SK-N-DZ (cell line): ENCODE measurements around the gene KRT6C. TPM values are rescaled to one million over a fixed set of nuclear protein-coding genes. Genes with fewer than 3 reads are reported as not detected.
"Not testable (repeated sequence)": the region's sequence is repeated elsewhere in the genome, so short reads cannot be mapped to it uniquely, and the experiment has no call there.

ENCODE experiments used
- DNase-seq: peaks from one replicate; pipeline ENCODE4 v3.0.0-alpha.2; 2015; ENCODE audit warnings: low spot score
- polyA plus RNA-seq, 2 experiments: library from polyadenylated mRNA; depleted of rRNA; stranded (reverse); fragments of >200 nt; gene quantifications; 2 replicates each; pipeline ENCODE4 v1.2.3, GENCODE V29; 2014

KRT6C gene
- polyA plus RNA-seq (2014; cell fraction: cytosol; rRNA removed), result not detected in 2 replicates
- not detected in 2 replicates for polyA plus RNA-seq (2014; cell fraction: nucleus; rRNA removed)

GRCh38 chr12:52473768-52474167 is at the start of gene KRT6C:
Gene KRT6C, minus strand, starts transcription at chr12:52473805. Its CDS starts 68 bp downstream, at chr12:52473737.
- no peak for DNase-seq

DNA sequence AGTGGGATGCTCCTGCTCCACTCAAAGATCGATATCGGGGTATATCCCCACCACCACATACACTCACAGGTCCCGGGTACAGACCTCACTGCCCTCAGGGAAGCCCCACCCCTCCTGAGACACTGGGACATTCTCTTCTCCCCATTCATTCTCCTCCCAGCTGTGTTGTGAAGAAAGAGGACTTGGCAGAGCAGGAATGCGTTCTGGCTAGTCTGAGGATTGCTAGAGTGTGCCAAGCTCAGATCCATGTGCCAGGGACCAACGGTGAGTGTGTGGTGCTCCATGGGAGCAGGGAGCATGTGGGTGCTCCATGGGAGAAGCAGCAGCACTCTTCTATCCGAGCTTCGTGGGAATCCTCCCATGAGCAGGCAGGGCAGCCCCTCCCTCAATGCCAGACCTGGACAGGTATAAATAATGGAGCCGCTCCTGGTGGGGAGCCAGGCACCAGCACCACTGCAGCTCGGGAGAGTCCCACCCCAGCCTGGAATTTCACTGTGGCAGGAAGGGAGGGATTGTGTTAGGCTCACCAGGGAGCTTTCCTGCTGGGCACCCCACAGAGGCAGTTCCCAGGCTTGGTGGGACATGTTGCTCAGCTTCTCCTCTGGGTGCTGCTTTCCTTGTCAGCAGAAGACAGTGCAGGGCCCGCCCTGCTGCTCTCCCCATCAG is 48.9 kb upstream of the KRT6C start:
- no peak for DNase-seq

GRCh38 chr12:52521568-52522266 is 48.1 kb upstream of the KRT6C start:
- DNase-seq, result no peak

DNA sequence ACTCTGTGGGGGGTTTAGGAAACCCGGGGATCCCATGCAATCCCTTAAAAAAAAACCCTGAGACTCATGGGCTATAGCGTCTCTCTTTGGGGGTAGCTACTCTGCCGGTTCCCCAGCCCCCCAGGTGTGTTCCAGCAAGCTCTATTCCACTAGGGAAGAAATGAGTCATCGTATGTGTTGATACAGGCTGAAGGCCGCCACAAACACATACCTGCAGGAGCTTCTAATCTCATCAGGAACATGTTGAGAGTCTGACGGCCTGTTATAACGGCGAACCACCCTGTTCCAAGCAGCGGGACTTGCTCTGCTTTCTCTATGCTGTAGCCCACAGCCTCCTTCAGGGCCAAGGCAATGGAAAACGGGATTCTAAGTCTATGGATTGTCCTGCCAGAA is 47.6 kb upstream of the KRT6C start:
- DNase-seq, result no peak

DNA sequence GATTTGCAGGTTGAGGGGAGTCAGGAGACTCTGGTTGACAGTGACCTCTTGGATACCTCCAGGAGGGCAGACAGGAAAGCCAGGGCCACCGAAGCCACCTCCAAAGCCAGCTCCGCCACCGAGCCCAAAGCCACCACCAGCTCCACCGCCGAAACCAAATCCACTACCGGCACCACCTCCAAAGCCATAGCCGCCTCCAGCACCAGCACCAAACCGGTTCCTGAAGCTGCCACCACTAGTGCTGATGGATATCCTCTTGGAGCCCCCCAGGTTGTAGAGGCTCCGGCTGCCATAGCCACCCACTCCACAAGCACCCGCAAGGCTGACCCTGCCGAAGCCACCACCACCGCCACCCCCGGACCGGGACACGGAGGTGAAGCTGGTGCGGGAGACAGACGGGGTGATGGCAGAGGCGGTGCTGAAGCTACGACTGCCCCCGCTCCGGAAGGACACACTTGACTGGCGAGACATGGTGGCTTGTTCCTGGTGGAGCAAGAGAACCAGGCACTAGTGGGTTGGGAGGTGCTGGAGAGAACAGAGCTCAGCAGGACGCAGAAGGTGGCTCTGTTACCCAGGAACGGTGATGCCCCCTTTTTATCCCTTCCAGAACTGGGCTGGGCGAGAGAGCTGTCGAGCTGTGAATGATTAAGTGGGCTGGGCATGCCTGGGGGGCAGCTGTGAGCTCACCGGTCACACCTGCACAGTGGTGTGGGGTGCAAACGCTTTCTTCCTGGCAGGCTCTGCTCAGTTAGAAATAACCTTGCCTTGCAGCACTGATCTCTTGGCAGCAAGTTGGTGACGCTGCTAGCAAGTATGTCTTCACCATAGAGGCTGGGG is 46.4 kb upstream of the KRT6C start, which contains the start of gene KRT5:
TSS of gene KRT5 (minus strand) at position 569 of the 837 bp plus-strand sequence. CDS start at position 471, 98 bp downstream.
- DNase-seq, result no peak

DNA sequence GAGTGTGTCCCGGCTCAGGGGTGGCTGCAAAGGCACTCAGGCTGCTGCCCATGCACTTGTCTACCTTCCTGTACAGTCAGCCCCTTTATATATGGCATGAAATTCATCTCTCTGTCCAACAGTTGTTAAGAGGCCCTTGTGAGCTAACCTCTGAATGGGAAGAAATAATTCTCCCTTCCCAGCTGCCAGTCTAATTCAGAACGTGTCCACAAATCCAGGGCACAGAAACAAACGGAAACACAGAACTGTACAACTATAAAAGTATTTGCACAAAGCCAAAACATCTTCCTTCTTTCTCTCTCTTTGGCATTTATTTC is 45.7 kb upstream of the KRT6C start:
- no peak for DNase-seq

DNA sequence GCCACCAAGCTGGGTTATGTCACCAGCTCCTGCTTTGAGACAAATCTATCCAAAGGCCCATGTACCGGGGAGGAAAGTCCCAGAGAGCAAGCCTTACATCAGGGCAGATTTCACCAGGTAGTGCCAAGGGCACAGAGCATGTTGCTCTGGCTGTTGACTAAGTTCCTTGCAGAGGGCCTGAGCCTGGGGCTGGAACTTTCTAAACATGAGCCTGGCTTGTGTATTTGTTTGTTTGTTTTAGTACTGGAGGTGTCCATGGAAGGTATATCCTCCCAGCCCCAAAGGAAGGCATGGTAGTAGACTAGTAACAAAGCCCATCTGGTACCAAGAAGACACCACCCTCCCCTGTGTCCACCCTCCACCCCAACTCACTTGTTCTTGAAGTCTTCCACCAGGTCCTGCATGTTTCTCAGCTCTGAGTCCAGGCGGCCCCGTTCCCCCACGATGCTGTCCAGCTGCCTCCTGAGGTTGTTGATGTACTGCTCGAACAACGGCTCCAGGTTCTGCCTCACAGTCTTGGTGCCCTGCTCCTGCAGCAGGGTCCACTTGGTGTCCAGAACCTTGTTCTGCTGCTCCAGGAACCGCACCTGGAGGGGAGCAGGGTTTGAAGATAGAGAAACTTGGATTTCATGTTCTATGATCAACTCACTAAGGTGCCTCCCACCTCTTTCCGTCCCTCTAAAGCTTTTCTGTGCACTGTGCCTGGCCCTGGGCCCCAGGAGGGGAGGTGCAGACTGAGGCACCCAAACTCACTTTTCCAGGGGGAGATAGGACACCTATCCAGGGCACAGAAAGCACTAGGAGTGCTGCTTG is 45.2 kb upstream of the KRT6C start:
- DNase-seq, result no peak

- DNase-seq, result no peak
Measured at GRCh38 chr12:52517888-52518287, 44.3 kb upstream of the KRT6C start.

DNA sequence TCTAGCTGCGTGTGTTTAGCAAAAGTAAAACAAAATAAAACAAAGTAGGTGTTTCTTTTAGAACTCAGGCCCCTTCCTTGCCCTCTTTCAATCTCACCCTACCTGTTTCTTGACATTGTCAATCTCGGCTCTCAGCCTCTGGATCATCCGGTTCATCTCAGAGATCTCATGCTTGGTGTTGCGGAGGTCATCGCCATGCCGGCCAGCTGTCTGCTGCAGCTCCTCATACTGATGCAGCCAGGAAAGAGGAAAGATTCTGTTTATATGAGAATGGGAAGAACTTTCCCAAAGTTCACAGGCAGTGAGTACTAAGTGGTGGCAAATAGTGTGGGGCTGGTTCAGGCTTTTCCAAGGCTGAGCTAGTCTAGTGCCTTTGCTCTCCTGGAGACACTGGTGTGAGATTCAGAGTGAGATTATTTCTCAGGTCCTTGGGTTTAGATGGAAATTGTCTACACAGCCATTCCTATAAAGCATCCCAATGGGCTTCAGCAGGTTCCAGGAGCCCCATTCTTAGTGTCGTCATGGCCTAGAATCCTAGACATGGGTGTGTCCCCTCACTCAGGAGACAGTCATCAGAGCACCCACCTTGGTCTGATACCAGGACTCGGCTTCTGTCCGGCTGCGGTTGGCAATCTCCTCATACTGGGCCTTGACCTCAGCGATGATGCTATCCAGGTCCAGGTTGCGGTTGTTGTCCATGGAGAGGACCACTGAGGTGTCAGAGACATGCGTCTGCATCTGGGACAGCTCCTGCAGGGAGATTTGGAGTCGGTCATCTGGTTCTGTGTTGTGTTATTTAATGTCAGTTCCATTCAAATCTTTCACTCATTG is 43.6 kb upstream of the KRT6C start:
- no peak for DNase-seq

GRCh38 chr12:52515927-52516831 is 42.6 kb upstream of the KRT6C start:
- no peak for DNase-seq

GRCh38 chr12:52515319-52515646 is 41.7 kb upstream of the KRT6C start:
- DNase-seq, result no peak

- DNase-seq, result no peak
Measured at GRCh38 chr12:52514471-52515318, 41.1 kb upstream of the KRT6C start.

DNA sequence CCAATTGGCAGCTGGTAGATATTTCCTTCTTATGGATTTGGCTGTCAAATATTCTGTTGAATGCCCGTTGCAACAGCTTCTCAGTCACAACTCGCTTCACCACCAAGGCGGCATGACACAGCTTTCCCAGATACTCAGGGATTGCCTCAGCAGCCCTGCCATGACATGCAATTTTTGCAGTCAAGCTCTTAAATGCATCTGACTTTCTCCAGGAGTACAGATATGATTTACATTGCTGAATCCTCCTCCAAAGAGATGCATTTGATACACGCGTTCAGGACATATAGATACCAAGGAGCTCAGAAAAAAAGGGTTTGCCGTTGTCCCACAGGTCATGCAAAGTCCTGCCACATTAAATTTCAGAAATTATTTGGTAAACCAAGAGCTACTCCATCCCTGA is 40.1 kb upstream of the KRT6C start:
- DNase-seq, result no peak

- no peak for DNase-seq
Measured at GRCh38 chr12:52508211-52508610, 34.6 kb upstream of the KRT6C start.

DNA sequence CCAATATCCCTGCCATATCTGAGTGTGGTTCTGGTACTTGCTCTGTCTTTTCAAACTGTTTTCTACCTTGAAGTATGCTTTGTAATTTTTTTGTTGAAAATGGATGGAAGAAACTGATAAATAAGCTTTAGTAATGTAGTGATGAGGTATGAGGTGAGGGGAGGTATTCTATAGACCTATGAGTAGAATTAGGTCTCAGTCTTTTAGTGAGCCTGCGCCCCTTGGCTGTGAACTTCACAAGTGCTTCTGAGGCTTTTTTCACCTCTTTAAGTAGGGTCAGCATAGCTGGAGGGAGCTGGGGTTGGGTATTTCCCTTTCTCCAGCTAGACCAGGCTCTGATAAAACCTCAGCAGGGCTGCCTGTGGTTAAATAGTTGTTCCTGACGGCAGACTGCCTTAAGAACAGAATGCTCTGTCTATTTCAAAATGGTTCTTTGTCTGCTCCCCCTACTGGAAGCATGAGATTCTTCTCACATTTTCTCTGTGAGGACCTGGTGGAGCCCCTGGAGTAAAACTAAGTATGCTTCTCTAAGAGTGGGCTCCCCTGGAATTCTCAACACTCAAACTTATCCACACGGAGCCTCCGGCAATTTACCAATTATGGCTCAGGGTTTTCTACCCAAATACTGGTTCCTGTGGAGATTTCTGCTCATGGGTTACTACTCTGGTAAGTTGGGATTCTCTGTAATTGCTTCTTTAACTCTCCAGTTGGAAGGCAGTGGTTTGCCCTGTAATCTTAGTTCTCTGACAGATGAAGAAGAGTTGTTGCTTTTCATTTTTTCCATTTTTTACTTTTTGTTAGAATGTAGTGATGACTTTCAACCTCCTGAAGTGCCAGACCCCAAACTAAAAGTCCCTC is 33.5 kb upstream of the KRT6C start:
- DNase-seq, result no peak

- DNase-seq, result no peak
Measured at GRCh38 chr12:52502877-52503276, 29.3 kb upstream of the KRT6C start.

GRCh38 chr12:52501490-52501889 is 27.9 kb upstream of the KRT6C start:
- DNase-seq, result no peak

- DNase-seq, result not testable (repeated sequence)
Measured at GRCh38 chr12:52500574-52500973, 27.0 kb upstream of the KRT6C start.
